GM18870 (cell line): ENCODE results near the gene EMP2.
A peak's percentile ranks its signal among the peaks of the same experiment; 100 is the strongest.
"Not testable (repeated sequence)": the region's sequence is repeated elsewhere in the genome, so short reads cannot be mapped to it uniquely, and the experiment has no call there.

Experiments
- ATAC-seq: cut with Tn5 transposase; IDR thresholded peaks from one replicate; pipeline ENCODE4 v1.9.1; 2021; ENCODE audit warnings: moderate library complexity; ENCODE audit not compliant: unreplicated experiment

EMP2 gene

GRCh38 chr16:10552998-10553491 lies 27.4 kb downstream of the EMP2 start:
- ATAC-seq: peak; percentile 88

GRCh38 chr16:10552281-10552680 lies 28.1 kb downstream of the EMP2 start:
- ATAC-seq: no peak

GRCh38 chr16:10551881-10552280 lies 28.5 kb downstream of the EMP2 start:
- no peak for ATAC-seq

GRCh38 chr16:10548404-10548803 lies 32.0 kb downstream of the EMP2 start:
- no peak for ATAC-seq

- no peak for ATAC-seq
These were observed 32.7 kb downstream of the EMP2 start for GRCh38 chr16:10547708-10548107.

- ATAC-seq: no peak
These were observed 37.0 kb downstream of the EMP2 start for GRCh38 chr16:10543231-10543977.

- no peak for ATAC-seq
These were observed 39.0 kb downstream of the EMP2 start for GRCh38 chr16:10541366-10541765.

GRCh38 chr16:10539793-10540192 lies 40.6 kb downstream of the EMP2 start:
- no peak for ATAC-seq

- ATAC-seq: no peak
These were observed 41.2 kb downstream of the EMP2 start for GRCh38 chr16:10539236-10539635.

GRCh38 chr16:10538583-10538982 lies 41.8 kb downstream of the EMP2 start:
- ATAC-seq: no peak

- ATAC-seq: no peak
These were observed 42.5 kb downstream of the EMP2 start for GRCh38 chr16:10537946-10538345.

- no peak for ATAC-seq
These were observed 43.5 kb downstream of the EMP2 start for GRCh38 chr16:10536814-10537389.

- not testable (repeated sequence) for ATAC-seq
These were observed 44.1 kb downstream of the EMP2 start for GRCh38 chr16:10536328-10536727.

GRCh38 chr16:10535461-10535860 lies 44.9 kb downstream of the EMP2 start:
- ATAC-seq: no peak

- ATAC-seq: no peak
These were observed 45.6 kb downstream of the EMP2 start for GRCh38 chr16:10534748-10535147.

- ATAC-seq: not testable (repeated sequence)
These were observed 46.8 kb downstream of the EMP2 start for GRCh38 chr16:10533612-10534011.

- no peak for ATAC-seq
These were observed 48.8 kb downstream of the EMP2 start for GRCh38 chr16:10531582-10531981.

GRCh38 chr16:10530685-10531084 lies 49.7 kb downstream of the EMP2 start:
- no peak for ATAC-seq

- ATAC-seq: no peak
These were observed 50.3 kb downstream of the EMP2 start for GRCh38 chr16:10529895-10530669.

- no peak for ATAC-seq
These were observed 51.8 kb downstream of the EMP2 start for GRCh38 chr16:10528635-10529034.

- no peak for ATAC-seq
These were observed 53.4 kb downstream of the EMP2 start for GRCh38 chr16:10526962-10527361.
